ENCODE measurements around the gene SLC16A4.

Gene SLC16A4

GRCh38 chr1:110387048-110387754 is 3.6 kb downstream of the SLC16A4 start:
- 0 out of 2 replicates have a peak, but pooled peaks cover 2% of the 10 kb centered on the region for H3K4me1 ChIP-seq
- no peak for TF ChIP-seq CTCF (IDR thresholded peaks at IDR 0.05; ENCODE audit: low read depth, low read length)
- H3K27me3 ChIP-seq: no peaks in the 10 kb centered on the region
- no peaks in the 10 kb centered on the region for H3K9me3 ChIP-seq
- DNase-seq: no peak
- peaks cover 5% of the 10 kb centered on the region; the same call in 1 of the 2 replicates for H3K36me3 ChIP-seq
- H3K4me3 ChIP-seq (ENCODE audit: low read depth, low read length): no peak overlapping the region

GRCh38 chr1:110385369-110385768 is 5.5 kb downstream of the SLC16A4 start:
- 0 out of 2 replicates have a peak, but pooled peaks cover 2% of the 10 kb centered on the region for H3K4me1 ChIP-seq
- no peaks in the 10 kb centered on the region for H3K9me3 ChIP-seq
- DNase-seq: no peak
- peaks cover 5% of the 10 kb centered on the region for H3K36me3 ChIP-seq
- no peaks in the 10 kb centered on the region for H3K27me3 ChIP-seq
- no peak for TF ChIP-seq CTCF (IDR thresholded peaks at IDR 0.05; ENCODE audit: low read depth, low read length)
- H3K4me3 ChIP-seq (ENCODE audit: low read depth, low read length): no peak overlapping the region

GRCh38 chr1:110384581-110385321 is 6.1 kb downstream of the SLC16A4 start:
- TF ChIP-seq CTCF (IDR thresholded peaks at IDR 0.05; ENCODE audit: low read depth, low read length): no peak
- Histone ChIP-seq H3K4me1 (0 out of 2 replicates have a peak, but pooled peaks cover 2% of the 10 kb centered on the region), H3K27me3 (no peaks in the 10 kb centered on the region), H3K9me3 (no peaks in the 10 kb centered on the region), H3K36me3 (peaks cover 5% of the 10 kb centered on the region), H3K4me3 (ENCODE audit: low read depth, low read length) (no peak overlapping the region)
- no peak for DNase-seq

- Histone ChIP-seq H3K4me3 (ENCODE audit: low read depth, low read length) (no peak overlapping the region), H3K27me3 (no peaks in the 10 kb centered on the region), H3K4me1 (0 out of 2 replicates have a peak, but pooled peaks cover 2% of the 10 kb centered on the region), H3K36me3 (peaks cover 5% of the 10 kb centered on the region), H3K9me3 (no peaks in the 10 kb centered on the region)
- TF ChIP-seq CTCF (IDR thresholded peaks at IDR 0.05; ENCODE audit: low read depth, low read length): no peak
- no peak for DNase-seq
These were observed 7.4 kb downstream of the SLC16A4 start for GRCh38 chr1:110383251-110383990.

- no peaks in the 10 kb centered on the region for H3K9me3 ChIP-seq
- 0 out of 2 replicates have a peak, but pooled peaks cover 2% of the 10 kb centered on the region for H3K4me1 ChIP-seq
- no peak overlapping the region for H3K4me3 ChIP-seq (ENCODE audit: low read depth, low read length)
- peaks cover 20% of the 10 kb centered on the region for H3K36me3 ChIP-seq
- no peak for TF ChIP-seq CTCF (IDR thresholded peaks at IDR 0.05; ENCODE audit: low read depth, low read length)
- H3K27me3 ChIP-seq: no peaks in the 10 kb centered on the region
- DNase-seq: no peak
These were observed 10.0 kb downstream of the SLC16A4 start for GRCh38 chr1:110380672-110381283.

Data from BE2C (cell line).